Uterus (tissue), 2 donors: ENCODE measurements around the gene TCP1.

Experiments used
- POLR2A ChIP-seq, 2 donors: fragments of 450-650 bp; IDR thresholded peaks; one replicate each; pipeline ENCODE4 v1.6.1; 2016; ENCODE audit warnings: antibody characterized with exemption in 2 of 2, mild to moderate bottlenecking in 1 of 2, moderate library complexity in 1 of 2
- TF ChIP-seq, protein P1 (sequence below), 4 experiments: fragments of 200-600 bp in 2 of 4; fragments of 450-650 bp in 2 of 4; sonication (generic) in 2 of 4; IDR thresholded peaks; one replicate each; pipeline ENCODE4 v1.5.1; 2016 to 2019; ENCODE audit warnings: antibody characterized with exemption in 4 of 4, mild to moderate bottlenecking in 2 of 4, moderate library complexity in 1 of 4

DNA sequence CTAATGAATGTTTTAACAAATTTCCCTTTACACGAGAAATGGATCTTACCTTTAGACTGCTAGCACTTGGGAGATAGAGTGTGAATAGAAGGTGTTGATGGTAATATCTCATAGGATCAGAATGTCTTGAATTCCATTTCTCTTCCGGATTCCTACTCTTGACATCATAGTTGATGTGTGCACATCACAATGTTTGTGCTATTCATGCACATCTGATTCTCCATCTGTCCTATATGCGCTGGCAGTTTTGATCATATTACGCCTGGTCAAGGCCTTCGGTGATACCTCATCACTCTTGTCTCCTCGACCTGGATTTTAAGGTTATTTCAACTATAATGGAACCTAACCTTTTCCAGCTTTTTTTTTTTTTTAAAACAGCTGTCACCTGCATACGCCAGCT, 44.3 kb downstream of the TCP1 start:
- TF ChIP-seq POLR2A (IDR thresholded peaks at IDR 0.05): no peak
- TF ChIP-seq, protein P1, sequence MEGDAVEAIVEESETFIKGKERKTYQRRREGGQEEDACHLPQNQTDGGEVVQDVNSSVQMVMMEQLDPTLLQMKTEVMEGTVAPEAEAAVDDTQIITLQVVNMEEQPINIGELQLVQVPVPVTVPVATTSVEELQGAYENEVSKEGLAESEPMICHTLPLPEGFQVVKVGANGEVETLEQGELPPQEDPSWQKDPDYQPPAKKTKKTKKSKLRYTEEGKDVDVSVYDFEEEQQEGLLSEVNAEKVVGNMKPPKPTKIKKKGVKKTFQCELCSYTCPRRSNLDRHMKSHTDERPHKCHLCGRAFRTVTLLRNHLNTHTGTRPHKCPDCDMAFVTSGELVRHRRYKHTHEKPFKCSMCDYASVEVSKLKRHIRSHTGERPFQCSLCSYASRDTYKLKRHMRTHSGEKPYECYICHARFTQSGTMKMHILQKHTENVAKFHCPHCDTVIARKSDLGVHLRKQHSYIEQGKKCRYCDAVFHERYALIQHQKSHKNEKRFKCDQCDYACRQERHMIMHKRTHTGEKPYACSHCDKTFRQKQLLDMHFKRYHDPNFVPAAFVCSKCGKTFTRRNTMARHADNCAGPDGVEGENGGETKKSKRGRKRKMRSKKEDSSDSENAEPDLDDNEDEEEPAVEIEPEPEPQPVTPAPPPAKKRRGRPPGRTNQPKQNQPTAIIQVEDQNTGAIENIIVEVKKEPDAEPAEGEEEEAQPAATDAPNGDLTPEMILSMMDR (IDR thresholded peaks at IDR 0.05): no peak
